ENCODE results near the gene LRRC61. TPM values are rescaled to one million over a fixed set of nuclear protein-coding genes. Genes with fewer than 3 reads are reported as not detected.
"Not testable (repeated sequence)": the region's sequence is repeated elsewhere in the genome, so short reads cannot be mapped to it uniquely, and the experiment has no call there.

The LRRC61 gene
- total and polyA plus RNA-seq, 11 donors = 1.8 to 9.4 (median 4.6) TPM

- no peaks in the 10 kb centered on the region for H3K36me3 ChIP-seq
- no peaks in the 10 kb centered on the region for H3K4me1 ChIP-seq
- no peak overlapping the region for H3K4me3 ChIP-seq
- no peak for ATAC-seq
- no peaks in the 10 kb centered on the region for H3K27me3 ChIP-seq
- H3K27ac ChIP-seq = no peak overlapping the region
- no peaks in the 10 kb centered on the region for H3K9me3 ChIP-seq
- no peak for DNase-seq
- TF ChIP-seq POLR2A (IDR thresholded peaks at IDR 0.05) (no peak), CTCF (IDR thresholded peaks at IDR 0.05) (no peak)
- WGBS, 4 donors = 82 to 95% (median 91%) methylated on average over 6 of the region's 6 CpGs
- intact Hi-C loops (cut with DNase I) = no loop called here
Observed at GRCh38 chr7:150313870-150314269, 9.3 kb upstream of the LRRC61 start.

- H3K36me3 ChIP-seq = no peaks in the 10 kb centered on the region
- H3K4me1 ChIP-seq = no peaks in the 10 kb centered on the region
- H3K27me3 ChIP-seq = peaks cover 0 to 4% (median 0%) of the 10 kb centered on the region in 9 donors
- no peak overlapping the region for H3K27ac ChIP-seq
- no peak for TF ChIP-seq CTCF (IDR thresholded peaks at IDR 0.05)
- TF ChIP-seq POLR2A (IDR thresholded peaks at IDR 0.05) = no peak
- ATAC-seq (no peak), DNase-seq (no peak)
- no peaks in the 10 kb centered on the region for H3K9me3 ChIP-seq
- 85 to 100% (median 96%) methylated on average over 5 of the region's 5 CpGs for WGBS, 4 donors
- intact Hi-C loops (cut with DNase I) = no loop called here
- H3K4me3 ChIP-seq = no peak overlapping the region
Observed at GRCh38 chr7:150314639-150315239, 8.4 kb upstream of the LRRC61 start.

GRCh38 chr7:150316987-150317386 lies 6.2 kb upstream of the LRRC61 start:
- H3K9me3 ChIP-seq; H3K27me3 ChIP-seq; H3K27ac ChIP-seq; intact Hi-C loops (cut with DNase I); DNase-seq; H3K4me3 ChIP-seq; ATAC-seq; H3K36me3 ChIP-seq; H3K4me1 ChIP-seq: not testable (repeated sequence)
- 84 to 93% (median 89%) methylated on average over 6 of the region's 6 CpGs for WGBS, 4 donors

- no peak for ATAC-seq
- Histone ChIP-seq H3K4me1 (peaks cover 0 to 10% (median 3%) of the 10 kb centered on the region in 12 donors), H3K27ac (no peak overlapping the region), H3K27me3 (peaks cover 0 to 7% (median under 1%) of the 10 kb centered on the region in 9 donors), H3K9me3 (no peaks in the 10 kb centered on the region), H3K4me3 (no peak overlapping the region), H3K36me3 (no peaks in the 10 kb centered on the region)
- TF ChIP-seq CTCF (IDR thresholded peaks at IDR 0.05) = no peak
- intact Hi-C loops (cut with DNase I) = no loop called here
- no peak for DNase-seq
- WGBS, 4 donors = 41 to 59% (median 52%) methylated on average over 7 of the region's 7 CpGs
Observed at GRCh38 chr7:150317748-150318444, 5.3 kb upstream of the LRRC61 start.

- H3K27me3 ChIP-seq = peaks cover 0 to 16% (median 4%) of the 10 kb centered on the region in 9 donors
- no peaks in the 10 kb centered on the region for H3K9me3 ChIP-seq
- H3K4me1 ChIP-seq = peaks cover 0 to 34% (median 9%) of the 10 kb centered on the region in 12 donors
- no peak overlapping the region for H3K4me3 ChIP-seq
- no peaks in the 10 kb centered on the region for H3K36me3 ChIP-seq
- 93 to 95% (median 95%) methylated on average over 3 of the region's 3 CpGs for WGBS, 4 donors
- no peak for DNase-seq
- intact Hi-C loops (cut with DNase I) = no loop called here
- no peak overlapping the region for H3K27ac ChIP-seq
- TF ChIP-seq CTCF (IDR thresholded peaks at IDR 0.05) (no peak), POLR2A (IDR thresholded peaks at IDR 0.05) (no peak)
- ATAC-seq = no peak
Observed at GRCh38 chr7:150321788-150322113, 1.4 kb upstream of the LRRC61 start.
